ENCODE measurements around the gene FKBP3.

- TF ChIP-seq CTCF (IDR thresholded peaks at IDR 0.05 in 8 of 11, conservative IDR thresholded peaks at IDR 0.05 in 3 of 11): no peak
- TF ChIP-seq POLR2A (IDR thresholded peaks at IDR 0.05): no peak
Observed at GRCh38 chr14:45145214-45145613, 10.9 kb upstream of the FKBP3 start.

Data from spleen (tissue), 7 donors.